Stomach (tissue), 9 donors: ENCODE measurements around the gene CRHR1. TPM values are rescaled to one million over a fixed set of nuclear protein-coding genes. Genes with fewer than 3 reads are reported as not detected.

Source experiments
- DNase-seq, 2 donors: peaks; one replicate each; pipeline versions ENCODE4 v3.0.0 to v3.0.0-alpha.2; 2013 to 2019
- H3K27ac ChIP-seq, 5 donors: fragments of 200-600 bp in 4 of 5; sonication (generic) in 4 of 5; one replicate each; pipeline ENCODE4 v1.5.1; 2013 to 2019; ENCODE audit warnings: mild to moderate bottlenecking in 1 of 5, moderate library complexity in 1 of 5
- H3K27me3 ChIP-seq, 3 donors: fragments of 200-600 bp; sonication (generic); one replicate each; pipeline ENCODE4 v1.5.1; 2017 to 2019; ENCODE audit warnings: mixed run types in 1 of 3
- H3K36me3 ChIP-seq, 4 donors: fragments of 200-600 bp; sonication (generic); 1 replicate in 3 of 4; 2 replicates in 1 of 4; pipeline ENCODE4 v1.5.1; 2016 to 2019
- H3K4me1 ChIP-seq, 4 donors: fragments of 200-600 bp; sonication (generic); one replicate each; pipeline ENCODE4 v1.5.1; 2016 to 2019
- H3K4me3 ChIP-seq, 4 donors: fragments of 200-600 bp; sonication (generic) in 3 of 4; one replicate each; pipeline ENCODE4 v1.5.1; 2016 to 2019; ENCODE audit warnings: mild to moderate bottlenecking in 1 of 4
- H3K9me3 ChIP-seq, 4 donors: fragments of 200-600 bp; sonication (generic); one replicate each; pipeline ENCODE4 v1.5.1; 2016 to 2019
- EP300 ChIP-seq: sonication (generic); formaldehyde crosslinking; IDR thresholded peaks from one replicate; pipeline ENCODE4 v1.6.1; 2017; ENCODE audit warnings: antibody characterized with exemption
- POLR2A ChIP-seq, 4 donors: fragments of 450-650 bp; IDR thresholded peaks; one replicate each; pipeline ENCODE4 v1.6.1; 2016; ENCODE audit warnings: antibody characterized with exemption in 4 of 4, control low read depth in 2 of 4, mild to moderate bottlenecking in 1 of 4, moderate library complexity in 1 of 4
- POLR2AphosphoS5 ChIP-seq, 3 donors: sonication (generic); formaldehyde crosslinking; IDR thresholded peaks; one replicate each; pipeline ENCODE4 v1.6.1; 2016; ENCODE audit warnings: antibody characterized with exemption in 3 of 3
- WGBS, 5 donors: extraction: QIAGEN DNeasy Blood & Tissue Kit in 3 of 5; methylation state at CpG; one replicate each; pipeline versions ENCODE4 v1.1.5 to v1.1.7; 2013 to 2018; 5-methylcytosine and 5-hydroxymethylcytosine counted together
- intact Hi-C: fragments of 100-400 bp; cut with DNase I; formaldehyde crosslinking; loops from one replicate; pipeline ENCODE4 v1.15.1; 2023; ENCODE audit warnings: low total_unique reads
- polyA plus RNA-seq, 3 donors: library from polyadenylated mRNA; stranded (reverse); fragments of 200-250 nt; gene quantifications; one replicate each; pipeline ENCODE4 v1.2.3, GENCODE V29; 2013
- total RNA-seq, 5 donors: library from RNA; depleted of rRNA; stranded (reverse); fragments of >200 nt; gene quantifications; one replicate each; pipeline versions ENCODE4 v1.1.0 to v1.2.3, GENCODE V29; 2014 to 2016
- TF ChIP-seq, protein P1 (sequence below), 7 experiments: fragments of 450-650 bp in 4 of 7; fragments of 200-600 bp in 3 of 7; sonication (generic) in 3 of 7; IDR thresholded peaks; one replicate each; pipeline ENCODE4 v1.5.1; 2016 to 2019; ENCODE audit warnings: antibody characterized with exemption in 7 of 7, control low read depth in 2 of 7, mild to moderate bottlenecking in 1 of 7
- donor health status: healthy with polysubstance abuse.
- donor health status: Bipolar disorder and iron deficiency.
- donor health status: healthy.

The CRHR1 gene
- total and polyA plus RNA-seq, 8 donors: not detected

GRCh38 chr17:45824901-45825492 is 40.9 kb downstream of the CRHR1 start:
- no peaks in the 10 kb centered on the region for H3K36me3 ChIP-seq
- 73 to 82% (median 78%) methylated on average over 12 to 13 of the region's 13 CpGs for WGBS, 5 donors
- H3K4me1 ChIP-seq: no peaks in the 10 kb centered on the region
- TF ChIP-seq POLR2AphosphoS5 (IDR thresholded peaks at IDR 0.05) (no peak), EP300 (no peak), POLR2A (IDR thresholded peaks at IDR 0.05) (no peak)
- TF ChIP-seq, protein P1, sequence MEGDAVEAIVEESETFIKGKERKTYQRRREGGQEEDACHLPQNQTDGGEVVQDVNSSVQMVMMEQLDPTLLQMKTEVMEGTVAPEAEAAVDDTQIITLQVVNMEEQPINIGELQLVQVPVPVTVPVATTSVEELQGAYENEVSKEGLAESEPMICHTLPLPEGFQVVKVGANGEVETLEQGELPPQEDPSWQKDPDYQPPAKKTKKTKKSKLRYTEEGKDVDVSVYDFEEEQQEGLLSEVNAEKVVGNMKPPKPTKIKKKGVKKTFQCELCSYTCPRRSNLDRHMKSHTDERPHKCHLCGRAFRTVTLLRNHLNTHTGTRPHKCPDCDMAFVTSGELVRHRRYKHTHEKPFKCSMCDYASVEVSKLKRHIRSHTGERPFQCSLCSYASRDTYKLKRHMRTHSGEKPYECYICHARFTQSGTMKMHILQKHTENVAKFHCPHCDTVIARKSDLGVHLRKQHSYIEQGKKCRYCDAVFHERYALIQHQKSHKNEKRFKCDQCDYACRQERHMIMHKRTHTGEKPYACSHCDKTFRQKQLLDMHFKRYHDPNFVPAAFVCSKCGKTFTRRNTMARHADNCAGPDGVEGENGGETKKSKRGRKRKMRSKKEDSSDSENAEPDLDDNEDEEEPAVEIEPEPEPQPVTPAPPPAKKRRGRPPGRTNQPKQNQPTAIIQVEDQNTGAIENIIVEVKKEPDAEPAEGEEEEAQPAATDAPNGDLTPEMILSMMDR (IDR thresholded peaks at IDR 0.05): no peak
- no peak overlapping the region for H3K4me3 ChIP-seq
- intact Hi-C loops: no loop called here
- no peaks in the 10 kb centered on the region for H3K9me3 ChIP-seq
- H3K27me3 ChIP-seq: peaks cover 0 to 90% (median 11%) of the 10 kb centered on the region in 3 donors
- H3K27ac ChIP-seq: no peak overlapping the region
- DNase-seq: no peak

DNA sequence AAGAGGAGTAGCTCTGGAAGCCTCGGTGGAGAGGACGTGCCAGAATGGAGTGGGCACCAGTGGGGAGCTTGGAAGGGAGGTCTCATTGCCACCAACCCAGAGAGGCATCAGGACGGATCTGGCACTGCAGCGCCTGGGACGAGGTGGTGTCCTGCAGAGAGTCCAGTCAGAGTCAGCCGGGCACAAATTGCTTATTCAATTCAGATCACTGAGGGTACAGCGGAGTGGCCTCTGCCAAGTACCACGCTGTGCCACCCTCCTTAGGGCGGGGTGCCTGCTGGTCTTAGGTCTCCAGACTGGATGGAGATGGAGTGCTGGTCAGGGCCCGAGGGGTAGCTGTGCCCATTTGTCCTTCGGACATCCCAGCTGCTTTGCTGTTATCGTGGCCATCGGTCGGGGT is 41.7 kb downstream of the CRHR1 start:
- no peaks in the 10 kb centered on the region for H3K36me3 ChIP-seq
- no peak overlapping the region for H3K27ac ChIP-seq
- no peak overlapping the region for H3K4me3 ChIP-seq
- DNase-seq: no peak
- H3K4me1 ChIP-seq: no peaks in the 10 kb centered on the region
- H3K9me3 ChIP-seq: no peaks in the 10 kb centered on the region
- no peak for TF ChIP-seq POLR2AphosphoS5 (IDR thresholded peaks at IDR 0.05)
- TF ChIP-seq, protein P1 (IDR thresholded peaks at IDR 0.05): no peak
- TF ChIP-seq EP300: no peak
- TF ChIP-seq POLR2A (IDR thresholded peaks at IDR 0.05): no peak
- 86 to 88% (median 87%) methylated on average over 13 to 14 of the region's 14 CpGs for WGBS, 5 donors
- intact Hi-C loops: no loop called here
- H3K27me3 ChIP-seq: peaks cover 0 to 94% (median 17%) of the 10 kb centered on the region in 3 donors

- WGBS, 5 donors: 82 to 87% (median 84%) methylated on average over 16 of the region's 16 CpGs
- Histone ChIP-seq H3K36me3 (no peaks in the 10 kb centered on the region), H3K27ac (no peak overlapping the region), H3K27me3 (peaks cover 0 to 90% (median 17%) of the 10 kb centered on the region in 3 donors), H3K9me3 (no peaks in the 10 kb centered on the region), H3K4me1 (no peaks in the 10 kb centered on the region), H3K4me3 (no peak overlapping the region)
- intact Hi-C loops: no loop called here
- TF ChIP-seq POLR2A (IDR thresholded peaks at IDR 0.05): no peak
- TF ChIP-seq EP300: no peak
- no peak for TF ChIP-seq POLR2AphosphoS5 (IDR thresholded peaks at IDR 0.05)
- TF ChIP-seq, protein P1 (IDR thresholded peaks at IDR 0.05): no peak
- DNase-seq: no peak
These were observed 42.9 kb downstream of the CRHR1 start for GRCh38 chr17:45826919-45827588.

DNA sequence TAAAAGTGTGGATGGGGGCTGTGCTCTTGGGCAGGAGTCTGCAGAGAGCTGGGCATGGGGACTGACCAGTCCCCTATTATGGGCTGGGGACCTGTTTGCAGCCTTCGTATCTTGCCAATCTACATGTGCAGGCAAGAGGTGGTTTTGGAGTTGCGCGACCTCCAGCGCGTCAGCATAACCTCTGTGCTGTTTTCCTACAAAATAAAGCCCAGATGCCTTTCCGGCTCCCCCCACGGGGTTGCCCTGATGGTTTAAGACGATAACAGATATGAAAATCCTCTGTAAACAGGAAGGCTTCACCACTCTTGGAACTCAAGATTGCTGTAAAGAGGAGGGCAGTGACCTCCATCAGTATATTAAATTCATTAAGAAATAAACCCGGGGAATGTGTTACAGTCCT is 44.1 kb downstream of the CRHR1 start:
- TF ChIP-seq POLR2AphosphoS5 (IDR thresholded peaks at IDR 0.05): no peak
- TF ChIP-seq EP300: no peak
- TF ChIP-seq POLR2A (IDR thresholded peaks at IDR 0.05): no peak
- TF ChIP-seq, protein P1 (IDR thresholded peaks at IDR 0.05): no peak
- no peaks in the 10 kb centered on the region for H3K36me3 ChIP-seq
- DNase-seq: no peak
- intact Hi-C loops: no loop called here
- no peak overlapping the region for H3K27ac ChIP-seq
- peaks cover 0 to 87% (median 11%) of the 10 kb centered on the region in 3 donors for H3K27me3 ChIP-seq
- 45 to 62% (median 58%) methylated on average over 9 of the region's 9 CpGs for WGBS, 5 donors
- H3K4me3 ChIP-seq: no peak overlapping the region
- H3K9me3 ChIP-seq: no peaks in the 10 kb centered on the region
- no peaks in the 10 kb centered on the region for H3K4me1 ChIP-seq
